NCI-H446 treated with DMSO at 0.1 percent for 48 hours (cell line): ENCODE data around the gene TNK2.
"Not testable (repeated sequence)": the region's sequence is repeated elsewhere in the genome, so short reads cannot be mapped to it uniquely, and the experiment has no call there.

Experiments used
- DNase-seq: peaks from one replicate; lab custom pipeline; 2025; lab: John Stamatoyannopoulos, UW

The TNK2 gene

GRCh38 chr3:195870442-195870841, 37.9 kb downstream of the TNK2 start:
- no peak for DNase-seq

- DNase-seq = no peak
Observed at GRCh38 chr3:195869413-195870001, 38.8 kb downstream of the TNK2 start.

- DNase-seq = peak; percentile 10
Observed at GRCh38 chr3:195868866-195869412, 39.4 kb downstream of the TNK2 start.

GRCh38 chr3:195868336-195868865, 40.0 kb downstream of the TNK2 start:
- no peak for DNase-seq

GRCh38 chr3:195867631-195868335, 40.6 kb downstream of the TNK2 start:
- no peak for DNase-seq

- DNase-seq = no peak
Observed at GRCh38 chr3:195866686-195867511, 41.5 kb downstream of the TNK2 start.

GRCh38 chr3:195865752-195866151, 42.6 kb downstream of the TNK2 start:
- no peak for DNase-seq

GRCh38 chr3:195863121-195864061, 45.0 kb downstream of the TNK2 start:
- DNase-seq = peak; percentile 8

GRCh38 chr3:195862318-195862717, 46.0 kb downstream of the TNK2 start:
- not testable (repeated sequence) for DNase-seq

GRCh38 chr3:195860456-195860855, 47.9 kb downstream of the TNK2 start:
- DNase-seq = no peak

GRCh38 chr3:195859846-195860411, 48.4 kb downstream of the TNK2 start:
- no peak for DNase-seq

- peak; percentile 12 for DNase-seq
Observed at GRCh38 chr3:195859061-195859845, 49.1 kb downstream of the TNK2 start.

GRCh38 chr3:195856410-195857084, 51.8 kb downstream of the TNK2 start:
- no peak for DNase-seq

GRCh38 chr3:195855471-195856409, 52.6 kb downstream of the TNK2 start:
- DNase-seq = no peak

- no peak for DNase-seq
Observed at GRCh38 chr3:195854628-195855294, 53.6 kb downstream of the TNK2 start.

- no peak for DNase-seq
Observed at GRCh38 chr3:195853996-195854395, 54.4 kb downstream of the TNK2 start.

GRCh38 chr3:195853036-195853435, 55.3 kb downstream of the TNK2 start:
- no peak for DNase-seq
